IMR-90 (cell line): ENCODE results near the gene C2. TPM values are rescaled to one million over a fixed set of nuclear protein-coding genes. Genes with fewer than 3 reads are reported as not detected.

Experiments used
- ATAC-seq: fragments of 200-7000 bp; cut with Tn5 transposase; 2 replicates; pipeline ENCODE4 v1.9.1; 2020; ENCODE audit warnings: low read depth, mild to moderate bottlenecking, moderate library complexity
- BruUV-seq: library from RNA; stranded (reverse); fragments of 400-500 nt; replicated peaks from 2 replicates; lab custom pipeline; 2021; lab: Mats Ljungman, UMichigan
- CTCF ChIA-PET: fragments of 300-600 bp; formaldehyde crosslinking; extraction: SDS; loops from one replicate; lab custom pipeline; 2021; ENCODE audit warnings: antibody characterized with exemption; lab: Yijun Ruan, JAX
- POLR2A ChIA-PET: fragments of 300-600 bp; sonication (Branson Sonifier 250); formaldehyde crosslinking; loops from one replicate; lab custom pipeline; 2022; ENCODE audit warnings: antibody characterized with exemption; ENCODE audit not compliant: unreplicated experiment; lab: Charles Lee
- DNase-seq: peaks from one replicate; pipeline ENCODE4 v3.0.0; 2013
- H2AFZ ChIP-seq: replicated peaks from 2 replicates; pipeline ENCODE3; 2013; ENCODE audit warnings: low read length, mild to moderate bottlenecking; ENCODE audit not compliant: poor library complexity
- H2AK5ac ChIP-seq: 2 replicates; pipeline ENCODE4 v1.6.1; 2013; ENCODE audit warnings: low read depth, low read length, inconsistent platforms
- H2AK9ac ChIP-seq: replicated peaks from 2 replicates; pipeline ENCODE3; 2013; ENCODE audit warnings: mild to moderate bottlenecking, low read depth, low read length, moderate library complexity; ENCODE audit not compliant: poor library complexity
- H2BK120ac ChIP-seq: 2 replicates; pipeline ENCODE4 v1.6.1; 2013; ENCODE audit warnings: low read depth, low read length, inconsistent platforms
- H2BK15ac ChIP-seq: 3 replicates; pipeline ENCODE4 v1.6.1; 2013; ENCODE audit warnings: low read depth, low read length, inconsistent platforms
- H2BK20ac ChIP-seq: 2 replicates; pipeline ENCODE4 v1.6.1; 2013; ENCODE audit warnings: low read depth, mild to moderate bottlenecking, inconsistent platforms, low read length, moderate library complexity
- H2BK5ac ChIP-seq: 2 replicates; pipeline ENCODE4 v1.6.1; 2013; ENCODE audit warnings: mild to moderate bottlenecking, low read depth, low read length, inconsistent platforms; ENCODE audit not compliant: poor library complexity, severe bottlenecking
- H3K14ac ChIP-seq: replicated peaks from 2 replicates; pipeline ENCODE4 v1.6.1; 2013; ENCODE audit warnings: low read depth, low read length, inconsistent platforms
- H3K18ac ChIP-seq: 2 replicates; pipeline ENCODE4 v1.6.1; 2013; ENCODE audit warnings: low read depth, low read length, control low read depth
- H3K23ac ChIP-seq: 2 replicates; pipeline ENCODE4 v1.6.1; 2013; ENCODE audit warnings: low read depth, low read length, inconsistent platforms
- H3K27ac ChIP-seq: 2 replicates; pipeline ENCODE4 v1.5.1; 2013; ENCODE audit warnings: mild to moderate bottlenecking, control low read depth, low read length; ENCODE audit not compliant: insufficient read depth
- H3K27me3 ChIP-seq: 2 replicates; pipeline ENCODE4 v1.6.1; 2013; ENCODE audit warnings: low read length; ENCODE audit not compliant: control insufficient read depth, insufficient read depth
- H3K36me3 ChIP-seq: 2 replicates; pipeline ENCODE4 v1.6.1; 2013; ENCODE audit warnings: low read length, mixed read lengths; ENCODE audit not compliant: control insufficient read depth, insufficient read depth
- H3K4ac ChIP-seq: 2 replicates; pipeline ENCODE4 v1.6.1; 2013; ENCODE audit warnings: low read depth, low read length, inconsistent platforms
- H3K4me1 ChIP-seq: 2 replicates; pipeline ENCODE4 v1.6.1; 2013; ENCODE audit warnings: low read length, mixed read lengths; ENCODE audit not compliant: control insufficient read depth, insufficient read depth
- H3K4me2 ChIP-seq: 2 replicates; pipeline ENCODE4 v1.6.1; 2013; ENCODE audit warnings: low read depth, mild to moderate bottlenecking, control low read depth, low read length, moderate library complexity
- H3K4me3 ChIP-seq: 2 replicates; pipeline ENCODE4 v1.5.1; 2013; ENCODE audit warnings: low read depth, mild to moderate bottlenecking, control low read depth, low read length, moderate library complexity; ENCODE audit not compliant: insufficient read depth
- H3K56ac ChIP-seq: 2 replicates; pipeline ENCODE4 v1.6.1; 2013; ENCODE audit warnings: low read length, inconsistent platforms; ENCODE audit not compliant: insufficient read depth; ENCODE audit errors: extremely low read depth
- H3K79me1 ChIP-seq, 2 experiments: 2 replicates each; pipeline ENCODE4 v1.6.1; 2013; ENCODE audit warnings: low read length in 2 of 2, inconsistent platforms in 1 of 2, low read depth in 1 of 2
- H3K9ac ChIP-seq: 2 replicates; pipeline ENCODE4 v1.6.1; 2013; ENCODE audit warnings: low read depth, low read length, control low read depth
- H3K9me1 ChIP-seq: 2 replicates; pipeline ENCODE4 v1.6.1; 2013; ENCODE audit warnings: low read length, inconsistent platforms; ENCODE audit not compliant: insufficient read depth
- H3K9me3 ChIP-seq: 2 replicates; pipeline ENCODE4 v1.6.1; 2013; ENCODE audit warnings: low read length; ENCODE audit not compliant: control insufficient read depth, insufficient read depth
- H4K20me1 ChIP-seq: 2 replicates; pipeline ENCODE4 v1.6.1; 2013; ENCODE audit warnings: low read length, inconsistent platforms; ENCODE audit not compliant: insufficient read depth
- H4K5ac ChIP-seq: 2 replicates; pipeline ENCODE4 v1.6.1; 2013; ENCODE audit warnings: mild to moderate bottlenecking, low read depth, low read length, control low read depth
- H4K8ac ChIP-seq, 2 experiments: 2 replicates each; pipeline ENCODE4 v1.6.1; 2013; ENCODE audit warnings: low read depth in 2 of 2, low read length in 2 of 2, control low read depth in 1 of 2, inconsistent platforms in 1 of 2
- H4K91ac ChIP-seq: 2 replicates; pipeline ENCODE4 v1.6.1; 2013; ENCODE audit warnings: low read depth, low read length, inconsistent platforms; ENCODE audit not compliant: insufficient read depth
- BHLHE40 ChIP-seq: fragments of 150-350 bp; IDR thresholded peaks from 2 replicates; pipeline ENCODE4 v1.6.1; 2016; ENCODE audit warnings: mild to moderate bottlenecking, low read depth, low read length
- FOS ChIP-seq: fragments of 150-350 bp; IDR thresholded peaks from 2 replicates; pipeline ENCODE4 v1.6.1; 2016; ENCODE audit warnings: low read depth, low read length
- MAFK ChIP-seq: IDR thresholded peaks from 2 replicates; pipeline ENCODE4 v1.6.1; 2012; ENCODE audit warnings: low read depth, low read length, improper control_type of control experiment
- MAZ ChIP-seq: IDR thresholded peaks from 2 replicates; pipeline ENCODE4 v1.6.1; 2012; ENCODE audit warnings: low read depth, mild to moderate bottlenecking, low read length, improper control_type of control experiment, moderate library complexity, borderline replicate concordance
- MXI1 ChIP-seq: IDR thresholded peaks from 2 replicates; pipeline ENCODE4 v1.6.1; 2012; ENCODE audit warnings: low read depth, mild to moderate bottlenecking, low read length, moderate library complexity, borderline replicate concordance
- RFX5 ChIP-seq: IDR thresholded peaks from 2 replicates; pipeline ENCODE4 v1.8.0; 2012; ENCODE audit warnings: low read depth, mild to moderate bottlenecking, low read length, moderate library complexity
- WGBS, 2 experiments: methylation state at CpG; one replicate each; pipeline versions ENCODE4 v1.1.5 to v1.1.7; 2013; ENCODE audit warnings: missing lambda C conversion rate in 2 of 2; ENCODE audit not compliant: insufficient read length in 1 of 2; ENCODE audit errors: extremely low coverage in 2 of 2; 5-methylcytosine and 5-hydroxymethylcytosine counted together
- dilution Hi-C: fragments of 300-500 bp; cut with HindIII; formaldehyde crosslinking; loops from one replicate; pipeline ENCODE4 v1.14.3; 2018; ENCODE audit warnings: low sequenced_read_pairs; ENCODE audit not compliant: unreplicated experiment
- in situ Hi-C: fragments of 300-500 bp; cut with MboI; formaldehyde crosslinking; loops from 3 replicates; pipeline ENCODE4 v1.14.3; 2019; ENCODE audit warnings: low sequenced_read_pairs, inconsistent platforms, mixed read lengths
- intact Hi-C: fragments of 100-400 bp; cut with micrococcal nuclease; formaldehyde crosslinking; loops from 2 replicates; pipeline ENCODE4 v1.10.0; 2022
- polyA plus RNA-seq, 3 experiments: library from polyadenylated mRNA; depleted of rRNA; stranded (reverse); fragments of >200 nt; gene quantifications; 2 replicates each; pipeline ENCODE4 v1.2.3, GENCODE V29; 2012; ENCODE audit warnings: low replicate concordance in 1 of 3
- total RNA-seq: library from RNA; depleted of rRNA; stranded (reverse); fragments of >200 nt; gene quantifications from 2 replicates; pipeline ENCODE4 v1.2.3, GENCODE V29; 2012
- TF ChIP-seq, protein P1 (sequence below): fragments of 150-350 bp; IDR thresholded peaks from 2 replicates; pipeline ENCODE4 v1.6.1; 2016; ENCODE audit warnings: low read depth, mild to moderate bottlenecking, low read length, moderate library complexity, borderline replicate concordance

The C2 gene
- total and polyA plus RNA-seq, 2 of the 4 experiments (the other 2 are of a cell fraction) = 0.18 to 0.19 TPM

DNA sequence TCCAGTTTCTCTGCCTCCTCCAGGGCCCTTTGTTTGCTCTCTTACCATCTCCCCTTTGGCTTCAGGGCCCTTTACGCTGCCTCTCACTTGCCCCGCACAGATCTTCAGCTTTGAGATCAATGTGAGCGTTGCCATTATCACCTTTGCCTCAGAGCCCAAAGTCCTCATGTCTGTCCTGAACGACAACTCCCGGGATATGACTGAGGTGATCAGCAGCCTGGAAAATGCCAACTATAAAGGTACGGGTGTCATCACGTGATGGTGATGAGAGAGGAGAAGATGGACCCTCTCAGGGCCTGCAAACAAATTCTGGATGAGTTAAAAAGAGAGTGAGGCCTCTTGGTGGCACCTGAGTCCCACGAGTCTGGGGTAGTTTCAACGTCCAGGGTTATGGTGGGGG is 8.3 kb downstream of the C2 start:
- DNase-seq (no peak), ATAC-seq (no peak)
- Histone ChIP-seq H2BK5ac (no peak overlapping the region), H3K27ac (no peak overlapping the region), H3K9me3 (no peaks in the 10 kb centered on the region), H3K14ac (no peak overlapping the region), H3K4me1 (peaks cover 4% of the 10 kb centered on the region), H2AK5ac (no peak overlapping the region), H3K4ac (no peak overlapping the region), H3K79me1 (no peaks in the 10 kb centered on the region), H2BK20ac (no peak overlapping the region), H4K8ac (no peak overlapping the region), H3K9me1 (no peaks in the 10 kb centered on the region), H3K4me3 (no peak overlapping the region), H4K91ac (no peak overlapping the region), H3K9ac (no peak overlapping the region), H3K4me2 (no peak overlapping the region), H2BK120ac (no peak overlapping the region), H2AK9ac (no peak overlapping the region), H4K20me1 (no peaks in the 10 kb centered on the region), H3K18ac (no peak overlapping the region), H2BK15ac (no peak overlapping the region), H4K5ac (no peak overlapping the region), H3K56ac (no peak overlapping the region), H2AFZ (no peak overlapping the region), H3K36me3 (no peaks in the 10 kb centered on the region), H3K23ac (no peak overlapping the region), H3K27me3 (peaks cover 8% of the 10 kb centered on the region)
- in situ Hi-C loops = no loop called here
- dilution Hi-C loops = no loop called here
- POLR2A ChIA-PET = no interaction called here
- 82% methylated on average over 4 of the region's 9 CpGs; no CpG with 5 or more reads in 1 of the 2 experiments for WGBS, 2 experiments
- BruUV-seq = no TSS peak
- TF ChIP-seq BHLHE40 (no peak), RFX5 (no peak), MXI1 (no peak), MAZ (no peak), FOS (no peak), MAFK (no peak)
- TF ChIP-seq, protein P1, sequence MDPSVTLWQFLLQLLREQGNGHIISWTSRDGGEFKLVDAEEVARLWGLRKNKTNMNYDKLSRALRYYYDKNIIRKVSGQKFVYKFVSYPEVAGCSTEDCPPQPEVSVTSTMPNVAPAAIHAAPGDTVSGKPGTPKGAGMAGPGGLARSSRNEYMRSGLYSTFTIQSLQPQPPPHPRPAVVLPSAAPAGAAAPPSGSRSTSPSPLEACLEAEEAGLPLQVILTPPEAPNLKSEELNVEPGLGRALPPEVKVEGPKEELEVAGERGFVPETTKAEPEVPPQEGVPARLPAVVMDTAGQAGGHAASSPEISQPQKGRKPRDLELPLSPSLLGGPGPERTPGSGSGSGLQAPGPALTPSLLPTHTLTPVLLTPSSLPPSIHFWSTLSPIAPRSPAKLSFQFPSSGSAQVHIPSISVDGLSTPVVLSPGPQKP = no peak
- intact Hi-C loops = no loop called here
- CTCF ChIA-PET = no interaction called here
